ENCODE data around the gene DOCK4.

DOCK4 gene

DNA sequence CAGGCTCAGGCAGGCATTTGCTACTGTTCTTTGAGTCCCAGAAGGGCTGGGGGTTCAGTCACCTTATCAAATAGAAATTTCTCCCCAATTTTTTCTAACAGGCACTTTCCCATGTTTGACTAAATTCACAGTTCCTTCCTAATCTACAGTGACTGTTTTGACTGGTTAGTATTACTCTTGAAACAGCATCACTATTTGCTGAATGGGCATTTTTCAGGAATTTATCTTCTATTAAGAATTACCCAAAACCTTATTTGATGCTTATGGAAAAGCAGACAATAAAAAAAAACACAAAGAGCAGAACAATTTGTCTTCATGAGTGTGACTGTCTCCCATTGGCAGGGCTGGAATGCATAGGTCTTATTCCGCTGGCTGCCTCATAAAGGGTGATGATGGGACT is 269.0 kb downstream of the DOCK4 start:
- Histone ChIP-seq H3K36me3 (ENCODE audit: control insufficient read depth in 5 of 5, insufficient read depth in 5 of 5, low read length in 5 of 5) (peaks cover 9 to 45% (median 24%) of the 10 kb centered on the region in 5 donors), H3K27ac (ENCODE audit: low read depth, low read length) (no peak overlapping the region), H3K9me3 (ENCODE audit: control insufficient read depth in 5 of 5, low read length in 5 of 5) (peaks cover 0 to 7% (median 3%) of the 10 kb centered on the region in 5 donors), H3K27me3 (ENCODE audit: control insufficient read depth in 5 of 5, insufficient read depth in 4 of 5, low read length in 5 of 5) (no peaks in the 10 kb centered on the region), H3K4me3 (ENCODE audit: low read depth in 1 of 5, low read length in 5 of 5) (no peak overlapping the region), H3K4me1 (ENCODE audit: control insufficient read depth in 5 of 5, insufficient read depth in 5 of 5, low read length in 5 of 5) (no peaks in the 10 kb centered on the region), H3K9ac (ENCODE audit: low read length in 5 of 5) (no peak overlapping the region)

GRCh38 chr7:111933609-111934008 is 272.6 kb downstream of the DOCK4 start:
- no peaks in the 10 kb centered on the region for H3K9me3 ChIP-seq (ENCODE audit: control insufficient read depth in 5 of 5, low read length in 5 of 5)
- no peak overlapping the region for H3K9ac ChIP-seq (ENCODE audit: low read length in 5 of 5)
- no peak overlapping the region for H3K27ac ChIP-seq (ENCODE audit: low read depth, low read length)
- no peak overlapping the region for H3K4me3 ChIP-seq (ENCODE audit: low read depth in 1 of 5, low read length in 5 of 5)
- peaks cover 0 to 14% (median 0%) of the 10 kb centered on the region in 5 donors for H3K4me1 ChIP-seq (ENCODE audit: control insufficient read depth in 5 of 5, insufficient read depth in 5 of 5, low read length in 5 of 5)
- H3K36me3 ChIP-seq (ENCODE audit: control insufficient read depth in 5 of 5, insufficient read depth in 5 of 5, low read length in 5 of 5), result peaks cover 3 to 32% (median 14%) of the 10 kb centered on the region in 5 donors
- no peaks in the 10 kb centered on the region for H3K27me3 ChIP-seq (ENCODE audit: control insufficient read depth in 5 of 5, insufficient read depth in 4 of 5, low read length in 5 of 5)

DNA sequence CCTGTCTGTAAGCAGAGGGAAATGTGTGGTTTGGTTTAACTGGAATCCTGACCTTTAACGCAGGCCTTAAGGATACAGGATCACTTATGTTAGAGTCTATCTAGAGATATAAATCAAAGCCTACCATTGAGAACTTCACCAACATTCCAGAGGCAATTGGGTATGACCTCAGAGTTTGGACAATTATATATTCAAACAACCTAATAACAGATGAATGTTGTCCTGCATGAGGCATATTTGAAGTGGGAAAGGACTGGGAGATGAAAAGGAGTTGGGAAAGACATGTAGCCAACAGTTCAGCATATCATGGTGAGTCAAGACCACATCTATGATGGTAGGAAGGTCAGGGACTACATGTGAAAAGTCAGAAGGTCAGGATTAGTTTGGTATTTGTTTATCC is 274.2 kb downstream of the DOCK4 start:
- peaks cover 0 to 14% (median 0%) of the 10 kb centered on the region in 5 donors for H3K4me1 ChIP-seq (ENCODE audit: control insufficient read depth in 5 of 5, insufficient read depth in 5 of 5, low read length in 5 of 5)
- H3K36me3 ChIP-seq (ENCODE audit: control insufficient read depth in 5 of 5, insufficient read depth in 5 of 5, low read length in 5 of 5), result peaks cover 3 to 18% (median 10%) of the 10 kb centered on the region in 5 donors
- no peaks in the 10 kb centered on the region for H3K9me3 ChIP-seq (ENCODE audit: control insufficient read depth in 5 of 5, low read length in 5 of 5)
- H3K4me3 ChIP-seq (ENCODE audit: low read depth in 1 of 5, low read length in 5 of 5), result no peak overlapping the region
- no peak overlapping the region for H3K9ac ChIP-seq (ENCODE audit: low read length in 5 of 5)
- H3K27me3 ChIP-seq (ENCODE audit: control insufficient read depth in 5 of 5, insufficient read depth in 4 of 5, low read length in 5 of 5), result no peaks in the 10 kb centered on the region
- H3K27ac ChIP-seq (ENCODE audit: low read depth, low read length), result no peak overlapping the region

- Histone ChIP-seq H3K27ac (ENCODE audit: low read depth, low read length) (peak overlapping the region; percentile 9), H3K27me3 (ENCODE audit: control insufficient read depth in 5 of 5, insufficient read depth in 4 of 5, low read length in 5 of 5) (no peaks in the 10 kb centered on the region), H3K36me3 (ENCODE audit: control insufficient read depth in 5 of 5, insufficient read depth in 5 of 5, low read length in 5 of 5) (peaks cover 3 to 12% (median 7%) of the 10 kb centered on the region in 5 donors), H3K9ac (ENCODE audit: low read length in 5 of 5) (no peak overlapping the region), H3K9me3 (ENCODE audit: control insufficient read depth in 5 of 5, low read length in 5 of 5) (no peaks in the 10 kb centered on the region), H3K4me3 (ENCODE audit: low read depth in 1 of 5, low read length in 5 of 5) (no peak overlapping the region), H3K4me1 (ENCODE audit: control insufficient read depth in 5 of 5, insufficient read depth in 5 of 5, low read length in 5 of 5) (peaks cover 0 to 14% (median 0%) of the 10 kb centered on the region in 5 donors)
These were observed 275.1 kb downstream of the DOCK4 start for GRCh38 chr7:111931016-111931517.

GRCh38 chr7:111929264-111929663 is 276.9 kb downstream of the DOCK4 start:
- H3K27me3 ChIP-seq (ENCODE audit: control insufficient read depth in 5 of 5, insufficient read depth in 4 of 5, low read length in 5 of 5), result no peaks in the 10 kb centered on the region
- no peak overlapping the region for H3K9ac ChIP-seq (ENCODE audit: low read length in 5 of 5)
- no peaks in the 10 kb centered on the region for H3K9me3 ChIP-seq (ENCODE audit: control insufficient read depth in 5 of 5, low read length in 5 of 5)
- H3K27ac ChIP-seq (ENCODE audit: low read depth, low read length), result no peak overlapping the region
- peaks cover 0 to 5% (median 3%) of the 10 kb centered on the region in 5 donors for H3K36me3 ChIP-seq (ENCODE audit: control insufficient read depth in 5 of 5, insufficient read depth in 5 of 5, low read length in 5 of 5)
- H3K4me1 ChIP-seq (ENCODE audit: control insufficient read depth in 5 of 5, insufficient read depth in 5 of 5, low read length in 5 of 5), result peaks cover 0 to 14% (median 0%) of the 10 kb centered on the region in 5 donors
- H3K4me3 ChIP-seq (ENCODE audit: low read depth in 1 of 5, low read length in 5 of 5), result no peak overlapping the region

- peaks cover 0 to 14% (median 0%) of the 10 kb centered on the region in 5 donors for H3K4me1 ChIP-seq (ENCODE audit: control insufficient read depth in 5 of 5, insufficient read depth in 5 of 5, low read length in 5 of 5)
- no peak overlapping the region for H3K4me3 ChIP-seq (ENCODE audit: low read depth in 1 of 5, low read length in 5 of 5)
- no peaks in the 10 kb centered on the region for H3K27me3 ChIP-seq (ENCODE audit: control insufficient read depth in 5 of 5, insufficient read depth in 4 of 5, low read length in 5 of 5)
- no peak overlapping the region for H3K27ac ChIP-seq (ENCODE audit: low read depth, low read length)
- H3K9me3 ChIP-seq (ENCODE audit: control insufficient read depth in 5 of 5, low read length in 5 of 5), result no peaks in the 10 kb centered on the region
- no peak overlapping the region for H3K9ac ChIP-seq (ENCODE audit: low read length in 5 of 5)
- peaks cover 0 to 4% (median 0%) of the 10 kb centered on the region in 5 donors for H3K36me3 ChIP-seq (ENCODE audit: control insufficient read depth in 5 of 5, insufficient read depth in 5 of 5, low read length in 5 of 5)
These were observed 278.7 kb downstream of the DOCK4 start for GRCh38 chr7:111927353-111928019.

- no peak overlapping the region for H3K9ac ChIP-seq (ENCODE audit: low read length in 5 of 5)
- H3K9me3 ChIP-seq (ENCODE audit: control insufficient read depth in 5 of 5, low read length in 5 of 5), result no peaks in the 10 kb centered on the region
- no peaks in the 10 kb centered on the region for H3K27me3 ChIP-seq (ENCODE audit: control insufficient read depth in 5 of 5, insufficient read depth in 4 of 5, low read length in 5 of 5)
- no peaks in the 10 kb centered on the region for H3K4me1 ChIP-seq (ENCODE audit: control insufficient read depth in 5 of 5, insufficient read depth in 5 of 5, low read length in 5 of 5)
- H3K4me3 ChIP-seq (ENCODE audit: low read depth in 1 of 5, low read length in 5 of 5), result no peak overlapping the region
- peaks cover 0 to 3% (median 0%) of the 10 kb centered on the region in 5 donors for H3K36me3 ChIP-seq (ENCODE audit: control insufficient read depth in 5 of 5, insufficient read depth in 5 of 5, low read length in 5 of 5)
- no peak overlapping the region for H3K27ac ChIP-seq (ENCODE audit: low read depth, low read length)
These were observed 285.9 kb downstream of the DOCK4 start for GRCh38 chr7:111920329-111920728.

DNA sequence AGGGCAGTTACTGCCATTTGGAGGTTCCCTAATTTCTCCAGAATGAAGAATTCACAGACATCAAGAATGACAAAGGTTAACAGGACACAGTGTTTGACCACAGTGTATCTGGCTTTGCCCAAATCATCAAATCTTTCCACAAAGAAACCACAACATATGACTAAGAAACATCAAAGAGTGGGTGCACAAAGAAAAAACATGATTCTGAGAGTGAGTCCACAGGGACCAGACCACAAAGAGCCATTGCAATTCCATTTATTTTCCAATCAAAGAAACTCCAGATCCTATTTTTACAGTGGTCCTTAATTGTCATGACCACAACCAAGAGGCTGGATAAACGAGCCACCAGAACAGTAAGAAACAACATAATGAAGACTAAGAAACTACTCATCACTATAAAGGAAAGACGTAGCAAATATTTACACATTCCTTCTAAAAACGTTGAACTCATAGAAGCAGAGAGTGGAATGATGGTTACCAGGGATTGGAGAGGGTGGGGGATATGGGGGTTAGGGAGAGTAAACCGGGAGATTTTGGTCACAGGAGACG is 286.5 kb downstream of the DOCK4 start:
- no peaks in the 10 kb centered on the region for H3K4me1 ChIP-seq (ENCODE audit: control insufficient read depth in 5 of 5, insufficient read depth in 5 of 5, low read length in 5 of 5)
- peaks cover 0 to 3% (median 0%) of the 10 kb centered on the region in 5 donors for H3K36me3 ChIP-seq (ENCODE audit: control insufficient read depth in 5 of 5, insufficient read depth in 5 of 5, low read length in 5 of 5)
- no peaks in the 10 kb centered on the region for H3K9me3 ChIP-seq (ENCODE audit: control insufficient read depth in 5 of 5, low read length in 5 of 5)
- H3K27me3 ChIP-seq (ENCODE audit: control insufficient read depth in 5 of 5, insufficient read depth in 4 of 5, low read length in 5 of 5), result no peaks in the 10 kb centered on the region
- H3K4me3 ChIP-seq (ENCODE audit: low read depth in 1 of 5, low read length in 5 of 5), result no peak overlapping the region
- H3K27ac ChIP-seq (ENCODE audit: low read depth, low read length), result no peak overlapping the region
- H3K9ac ChIP-seq (ENCODE audit: low read length in 5 of 5), result no peak overlapping the region

DNA sequence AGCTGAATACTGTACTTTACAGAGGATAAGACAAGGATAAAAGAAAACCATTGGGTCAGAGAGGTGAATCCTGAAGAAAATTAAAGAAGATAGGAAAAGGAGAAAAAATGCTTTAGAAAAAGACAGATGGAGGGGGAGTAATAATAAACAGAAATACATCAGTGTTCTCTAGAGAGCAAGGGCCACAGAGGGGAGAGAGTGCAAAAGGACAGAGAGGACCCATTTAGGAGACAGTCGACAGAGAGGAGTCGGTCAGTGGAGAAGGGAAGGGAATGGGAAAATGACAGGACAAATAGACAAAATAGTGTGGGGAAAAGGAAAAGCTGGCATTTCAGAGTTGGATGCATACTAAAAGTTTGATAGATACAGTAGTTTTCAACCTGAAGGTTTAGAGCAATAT is 287.0 kb downstream of the DOCK4 start:
- Histone ChIP-seq H3K27me3 (ENCODE audit: control insufficient read depth in 5 of 5, insufficient read depth in 4 of 5, low read length in 5 of 5) (no peaks in the 10 kb centered on the region), H3K9ac (ENCODE audit: low read length in 5 of 5) (no peak overlapping the region), H3K4me1 (ENCODE audit: control insufficient read depth in 5 of 5, insufficient read depth in 5 of 5, low read length in 5 of 5) (no peaks in the 10 kb centered on the region), H3K9me3 (ENCODE audit: control insufficient read depth in 5 of 5, low read length in 5 of 5) (no peaks in the 10 kb centered on the region), H3K36me3 (ENCODE audit: control insufficient read depth in 5 of 5, insufficient read depth in 5 of 5, low read length in 5 of 5) (peaks cover 0 to 3% (median 2%) of the 10 kb centered on the region in 5 donors), H3K4me3 (ENCODE audit: low read depth in 1 of 5, low read length in 5 of 5) (no peak overlapping the region), H3K27ac (ENCODE audit: low read depth, low read length) (no peak overlapping the region)

- Histone ChIP-seq H3K4me1 (ENCODE audit: control insufficient read depth in 5 of 5, insufficient read depth in 5 of 5, low read length in 5 of 5) (no peaks in the 10 kb centered on the region), H3K9ac (ENCODE audit: low read length in 5 of 5) (no peak overlapping the region), H3K4me3 (ENCODE audit: low read depth in 1 of 5, low read length in 5 of 5) (no peak overlapping the region), H3K36me3 (ENCODE audit: control insufficient read depth in 5 of 5, insufficient read depth in 5 of 5, low read length in 5 of 5) (peaks cover 0 to 9% (median 3%) of the 10 kb centered on the region in 5 donors), H3K9me3 (ENCODE audit: control insufficient read depth in 5 of 5, low read length in 5 of 5) (no peaks in the 10 kb centered on the region), H3K27me3 (ENCODE audit: control insufficient read depth in 5 of 5, insufficient read depth in 4 of 5, low read length in 5 of 5) (no peaks in the 10 kb centered on the region), H3K27ac (ENCODE audit: low read depth, low read length) (no peak overlapping the region)
These were observed 287.7 kb downstream of the DOCK4 start for GRCh38 chr7:111918461-111918860.
